Measurements from ENCODE around the gene CHD2.

The CHD2 gene

GRCh38 chr15:93063796-93064690 lies 163.9 kb downstream of the CHD2 start:
- Mint-ChIP-seq H3K4me3 (peak overlapping the region in 1 of 3 experiments; percentile 27), H3K27ac (peak overlapping the region; percentile 58 to 80 (median 61)), H3K27me3 (ENCODE audit: low read depth) (peaks cover 6% of the 10 kb centered on the region), H3K36me3 (ENCODE audit: low read depth) (peaks cover 17% of the 10 kb centered on the region), H3K9me3 (no peaks in the 10 kb centered on the region), H3K4me1 (peaks cover 83% of the 10 kb centered on the region)
- no peak for TF ChIP-seq CTCF (IDR thresholded peaks at IDR 0.05; ENCODE audit: unreplicated experiment in 3 of 3)

- Mint-ChIP-seq H3K4me1 (peaks cover 83% of the 10 kb centered on the region), H3K27ac (no peak overlapping the region), H3K27me3 (ENCODE audit: low read depth) (peaks cover 6% of the 10 kb centered on the region), H3K36me3 (ENCODE audit: low read depth) (peaks cover 24% of the 10 kb centered on the region), H3K4me3 (no peak overlapping the region), H3K9me3 (no peaks in the 10 kb centered on the region)
- TF ChIP-seq CTCF (IDR thresholded peaks at IDR 0.05; ENCODE audit: unreplicated experiment in 3 of 3): no peak
These were observed 165.5 kb downstream of the CHD2 start for GRCh38 chr15:93065641-93066045.

GRCh38 chr15:93066224-93066681 lies 166.1 kb downstream of the CHD2 start:
- peaks cover 83% of the 10 kb centered on the region for H3K4me1 Mint-ChIP-seq
- no peak overlapping the region for H3K4me3 Mint-ChIP-seq
- peaks cover 24% of the 10 kb centered on the region for H3K36me3 Mint-ChIP-seq (ENCODE audit: low read depth)
- no peak for TF ChIP-seq CTCF (IDR thresholded peaks at IDR 0.05; ENCODE audit: unreplicated experiment in 3 of 3)
- no peak overlapping the region for H3K27ac Mint-ChIP-seq
- H3K27me3 Mint-ChIP-seq (ENCODE audit: low read depth): peaks cover 6% of the 10 kb centered on the region
- no peaks in the 10 kb centered on the region for H3K9me3 Mint-ChIP-seq

GRCh38 chr15:93066834-93067648 lies 166.9 kb downstream of the CHD2 start:
- Mint-ChIP-seq H3K9me3 (no peaks in the 10 kb centered on the region), H3K27ac (peak overlapping the region; percentile 40 to 73 (median 55)), H3K36me3 (ENCODE audit: low read depth) (peaks cover 24% of the 10 kb centered on the region), H3K27me3 (ENCODE audit: low read depth) (peaks cover 6% of the 10 kb centered on the region), H3K4me1 (peaks cover 83% of the 10 kb centered on the region), H3K4me3 (peak overlapping the region in 1 of 3 experiments; percentile 57)
- no peak for TF ChIP-seq CTCF (IDR thresholded peaks at IDR 0.05; ENCODE audit: unreplicated experiment in 3 of 3)

- Mint-ChIP-seq H3K4me1 (peaks cover 79% of the 10 kb centered on the region), H3K9me3 (no peaks in the 10 kb centered on the region), H3K4me3 (peak overlapping the region in 1 of 3 experiments; percentile 57), H3K27ac (peak overlapping the region in 2 of 3 experiments; percentile 55 to 73), H3K36me3 (ENCODE audit: low read depth) (peaks cover 24% of the 10 kb centered on the region), H3K27me3 (ENCODE audit: low read depth) (peaks cover 6% of the 10 kb centered on the region)
- no peak for TF ChIP-seq CTCF (IDR thresholded peaks at IDR 0.05; ENCODE audit: unreplicated experiment in 3 of 3)
These were observed 167.5 kb downstream of the CHD2 start for GRCh38 chr15:93067649-93068085.
